GM12892 (cell line): ENCODE data around the gene NFE2L2.

Source experiments
- POLR2A ChIP-seq: IDR thresholded peaks from 2 replicates; pipeline ENCODE4 v1.6.1; 2011; ENCODE audit warnings: low read depth, low read length, control low read depth
- POLR2AphosphoS5 ChIP-seq: IDR thresholded peaks from 2 replicates; pipeline ENCODE4 v1.6.1; 2011; ENCODE audit warnings: low read depth, low read length, control low read depth
- TAF1 ChIP-seq: IDR thresholded peaks from 2 replicates; pipeline ENCODE4 v1.6.1; 2011; ENCODE audit warnings: low read depth, mild to moderate bottlenecking, control low read depth, low read length, borderline replicate concordance

- TF ChIP-seq POLR2AphosphoS5, result no peak
- TF ChIP-seq POLR2A, result no peak
- TF ChIP-seq TAF1, result no peak
These were observed 19.4 kb upstream of the NFE2L2 start for GRCh38 chr2:177283906-177284305.
